GM18870 (cell line): ENCODE measurements around the gene HBA1.
"Not testable (repeated sequence)": the region's sequence is repeated elsewhere in the genome, so short reads cannot be mapped to it uniquely, and the experiment has no call there.

ENCODE experiments used
- ATAC-seq: cut with Tn5 transposase; IDR thresholded peaks from one replicate; pipeline ENCODE4 v1.9.1; 2021; ENCODE audit warnings: moderate library complexity; ENCODE audit not compliant: unreplicated experiment

Gene HBA1

DNA sequence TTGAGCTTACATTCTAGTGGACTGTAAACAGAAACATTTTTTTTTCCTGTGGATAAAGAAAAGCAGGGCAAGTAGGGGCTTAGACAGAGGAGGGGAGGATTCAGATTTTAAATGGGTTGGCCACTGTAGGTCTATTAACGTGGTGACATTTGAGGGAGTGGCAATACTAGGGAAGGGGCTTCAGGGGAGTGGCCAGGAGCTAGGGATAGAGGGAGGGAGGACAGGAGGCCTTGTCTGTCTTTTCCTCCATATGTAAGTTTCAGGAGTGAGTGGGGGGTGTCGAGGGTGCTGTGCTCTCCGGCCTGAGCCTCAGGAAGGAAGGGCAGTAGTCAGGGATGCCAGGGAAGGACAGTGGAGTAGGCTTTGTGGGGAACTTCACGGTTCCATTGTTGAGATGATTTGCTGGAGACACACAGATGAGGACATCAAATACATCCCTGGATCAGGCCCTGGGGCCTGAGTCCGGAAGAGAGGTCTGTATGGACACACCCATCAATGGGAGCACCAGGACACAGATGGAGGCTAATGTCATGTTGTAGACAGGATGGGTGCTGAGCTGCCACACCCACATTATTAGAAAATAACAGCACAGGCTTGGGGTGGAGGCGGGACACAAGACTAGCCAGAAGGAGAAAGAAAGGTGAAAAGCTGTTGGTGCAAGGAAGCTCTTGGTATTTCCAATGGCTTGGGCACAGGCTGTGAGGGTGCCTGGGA lies 17.2 kb upstream of the HBA1 start:
- no peak for ATAC-seq

DNA sequence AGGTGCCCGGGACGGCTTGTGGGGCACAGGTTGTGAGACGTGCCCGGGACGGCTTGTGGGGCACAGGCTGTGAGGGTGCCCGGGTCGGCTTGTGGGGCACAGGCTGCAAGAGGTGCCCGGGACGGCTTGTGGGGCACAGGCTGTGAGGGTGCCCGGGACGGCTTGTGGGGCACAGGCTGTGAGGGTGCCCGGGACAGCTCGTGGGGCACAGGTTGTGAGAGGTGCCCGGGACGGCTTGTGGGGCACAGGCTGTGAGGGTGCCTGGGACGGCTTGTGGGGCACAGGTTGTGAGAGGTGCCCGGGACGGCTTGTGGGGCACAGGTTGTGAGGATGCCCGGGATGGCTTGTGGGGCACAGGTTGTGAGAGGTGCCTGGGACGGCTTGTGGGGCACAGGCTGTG lies 16.2 kb upstream of the HBA1 start:
- ATAC-seq: not testable (repeated sequence)

DNA sequence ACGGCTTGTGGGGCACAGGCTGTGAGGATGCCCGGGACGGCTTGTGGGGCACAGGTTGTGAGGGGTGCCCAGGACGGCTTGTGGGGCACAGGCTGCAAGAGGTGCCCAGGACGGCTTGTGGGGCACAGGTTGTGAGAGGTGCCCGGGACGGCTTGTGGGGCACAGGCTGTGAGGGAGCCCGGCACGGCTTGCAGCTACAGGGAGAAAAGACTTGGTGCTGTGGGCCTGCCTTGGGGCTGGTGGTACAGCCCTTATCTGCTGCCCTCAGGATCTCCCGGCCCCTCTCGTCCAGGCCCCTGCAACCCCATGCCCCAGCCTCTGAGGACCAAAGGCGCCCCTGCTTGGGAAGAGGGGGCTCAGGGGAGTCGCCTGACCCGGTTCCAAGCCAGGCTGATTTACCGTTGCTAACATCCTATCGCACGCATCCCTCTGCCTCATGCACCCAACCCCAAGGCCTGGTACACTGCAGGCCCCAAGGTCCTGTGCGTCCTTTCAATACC lies 15.7 kb upstream of the HBA1 start:
- no peak for ATAC-seq

DNA sequence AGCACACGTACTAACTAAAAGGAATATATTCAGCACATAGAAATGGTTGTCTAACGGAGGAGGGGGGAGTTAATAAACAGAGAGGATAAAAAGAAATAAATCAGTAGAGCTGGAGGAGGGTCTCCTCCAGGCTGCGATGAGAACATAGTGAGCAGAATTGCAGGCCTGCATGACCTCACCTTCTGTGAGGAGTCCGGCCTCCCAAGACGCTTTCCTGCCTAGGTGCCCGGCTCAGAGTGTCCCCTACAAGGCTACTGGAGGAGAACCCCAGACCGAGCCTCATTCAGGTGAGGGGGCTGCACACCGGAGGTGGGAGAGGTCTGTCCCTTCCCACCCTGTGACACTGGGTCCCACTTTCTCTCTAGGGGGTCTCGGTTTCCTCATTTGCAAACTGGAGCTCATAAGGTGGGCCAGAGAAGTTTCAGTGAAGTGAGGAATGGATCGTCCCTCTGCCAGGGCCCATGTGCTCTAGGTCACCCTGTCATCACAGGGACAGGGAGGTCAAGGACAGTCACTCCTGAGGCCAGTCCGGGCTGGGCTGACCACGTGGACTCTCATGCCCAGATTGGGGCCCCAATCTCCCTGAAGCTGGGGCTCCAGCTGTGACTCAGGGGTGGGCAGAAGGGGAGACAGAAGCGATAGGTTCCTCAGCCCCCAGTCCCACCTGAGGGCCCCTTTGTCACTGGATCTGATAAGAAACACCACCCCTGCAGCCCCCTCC lies 14.0 kb upstream of the HBA1 start:
- ATAC-seq: no peak

DNA sequence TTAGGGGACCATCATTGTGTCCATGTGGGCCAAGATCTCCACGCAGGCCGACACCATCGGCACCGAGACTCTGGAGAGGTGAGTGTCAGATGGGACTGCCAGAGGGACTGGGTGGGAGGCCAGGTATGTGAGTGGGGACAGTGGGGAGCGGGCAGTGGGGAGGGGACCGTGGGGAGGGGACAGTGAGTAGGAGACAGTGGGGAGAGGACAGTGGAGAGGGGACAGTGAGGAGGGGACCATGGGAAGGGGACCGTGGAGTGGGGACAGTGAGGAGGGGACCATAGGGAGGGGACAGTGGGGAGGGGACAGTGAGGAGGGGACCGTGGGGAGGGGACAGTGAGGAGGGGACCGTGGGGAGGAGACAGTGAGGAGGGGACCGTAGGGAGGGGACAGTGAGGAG lies 13.3 kb upstream of the HBA1 start:
- not testable (repeated sequence) for ATAC-seq

DNA sequence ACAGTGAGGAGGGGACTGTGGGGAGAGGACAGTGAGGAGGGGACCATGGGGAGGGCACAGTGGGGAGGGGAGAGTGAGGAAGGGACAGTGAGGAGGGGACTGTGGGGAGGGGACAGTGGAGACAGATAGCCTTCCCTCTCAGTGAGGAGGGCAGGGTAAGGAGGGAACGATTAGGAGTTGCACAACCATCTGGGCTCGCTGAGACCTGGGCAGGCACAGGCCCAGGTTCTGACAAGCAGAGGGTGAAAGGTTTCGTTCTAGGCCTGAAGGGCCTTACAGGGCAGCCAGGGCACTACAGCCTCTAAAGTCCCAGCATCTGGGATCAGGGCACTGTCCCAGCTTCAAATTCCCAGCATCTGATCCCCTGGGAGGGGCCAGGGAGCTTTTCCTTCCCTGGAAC lies 12.8 kb upstream of the HBA1 start:
- not testable (repeated sequence) for ATAC-seq

DNA sequence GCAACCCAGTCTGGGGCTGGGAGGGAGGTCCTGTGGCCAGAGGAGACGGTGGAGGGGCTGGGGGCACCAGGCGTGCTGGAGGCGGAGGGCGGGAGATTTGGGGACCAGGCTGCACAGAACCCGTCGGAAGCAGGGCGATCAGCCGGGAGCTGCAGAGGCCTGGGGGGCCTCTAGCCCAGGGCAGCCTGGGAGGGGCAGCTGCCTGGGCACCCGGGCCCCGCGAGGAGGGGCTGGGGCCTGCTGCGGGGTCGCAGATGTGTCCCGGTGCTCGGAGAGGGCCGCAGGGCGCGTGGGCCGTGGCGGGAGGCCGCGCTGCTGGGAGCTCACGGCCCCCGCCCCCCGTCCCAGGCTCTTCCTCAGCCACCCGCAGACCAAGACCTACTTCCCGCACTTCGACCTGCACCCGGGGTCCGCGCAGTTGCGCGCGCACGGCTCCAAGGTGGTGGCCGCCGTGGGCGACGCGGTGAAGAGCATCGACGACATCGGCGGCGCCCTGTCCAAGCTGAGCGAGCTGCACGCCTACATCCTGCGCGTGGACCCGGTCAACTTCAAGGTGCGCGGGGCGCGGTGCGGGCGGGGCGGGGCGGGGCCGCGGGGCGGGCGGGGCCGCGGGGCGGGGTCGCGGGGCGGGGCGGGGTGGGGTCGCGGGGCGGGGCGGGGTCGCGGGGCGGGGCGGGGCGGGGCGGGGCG lies 12.2 kb upstream of the HBA1 start:
- not testable (repeated sequence) for ATAC-seq

DNA sequence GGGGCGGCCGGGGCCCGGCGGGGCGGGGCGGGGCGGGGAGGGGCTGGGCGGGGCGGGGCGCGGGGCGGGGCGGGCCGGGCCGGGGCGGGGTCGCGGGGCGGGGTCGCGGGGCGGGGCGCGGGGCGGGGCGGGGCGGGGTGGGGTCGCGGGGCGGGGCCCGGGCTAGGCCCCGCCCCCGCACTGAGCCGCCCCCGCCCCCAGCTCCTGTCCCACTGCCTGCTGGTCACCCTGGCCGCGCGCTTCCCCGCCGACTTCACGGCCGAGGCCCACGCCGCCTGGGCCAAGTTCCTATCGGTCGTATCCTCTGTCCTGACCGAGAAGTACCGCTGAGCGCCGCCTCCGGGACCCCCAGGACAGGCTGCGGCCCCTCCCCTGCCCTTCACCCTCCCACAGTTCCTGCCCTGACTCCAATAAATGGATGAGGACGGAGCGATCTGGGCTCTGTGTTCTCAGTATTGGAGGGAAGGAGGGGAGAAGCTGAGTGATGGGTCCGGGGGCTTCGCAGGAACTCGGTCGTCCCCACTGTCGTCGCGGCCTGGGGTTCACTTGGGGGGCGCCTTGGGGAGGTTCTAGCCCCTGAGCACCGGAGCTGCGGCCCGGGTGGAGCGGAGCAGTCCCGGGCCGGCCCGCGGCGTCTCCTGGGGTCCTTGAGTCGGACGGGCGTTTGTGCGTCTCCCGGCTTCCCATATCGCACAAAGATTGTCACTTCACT lies 11.5 kb upstream of the HBA1 start:
- no peak for ATAC-seq

DNA sequence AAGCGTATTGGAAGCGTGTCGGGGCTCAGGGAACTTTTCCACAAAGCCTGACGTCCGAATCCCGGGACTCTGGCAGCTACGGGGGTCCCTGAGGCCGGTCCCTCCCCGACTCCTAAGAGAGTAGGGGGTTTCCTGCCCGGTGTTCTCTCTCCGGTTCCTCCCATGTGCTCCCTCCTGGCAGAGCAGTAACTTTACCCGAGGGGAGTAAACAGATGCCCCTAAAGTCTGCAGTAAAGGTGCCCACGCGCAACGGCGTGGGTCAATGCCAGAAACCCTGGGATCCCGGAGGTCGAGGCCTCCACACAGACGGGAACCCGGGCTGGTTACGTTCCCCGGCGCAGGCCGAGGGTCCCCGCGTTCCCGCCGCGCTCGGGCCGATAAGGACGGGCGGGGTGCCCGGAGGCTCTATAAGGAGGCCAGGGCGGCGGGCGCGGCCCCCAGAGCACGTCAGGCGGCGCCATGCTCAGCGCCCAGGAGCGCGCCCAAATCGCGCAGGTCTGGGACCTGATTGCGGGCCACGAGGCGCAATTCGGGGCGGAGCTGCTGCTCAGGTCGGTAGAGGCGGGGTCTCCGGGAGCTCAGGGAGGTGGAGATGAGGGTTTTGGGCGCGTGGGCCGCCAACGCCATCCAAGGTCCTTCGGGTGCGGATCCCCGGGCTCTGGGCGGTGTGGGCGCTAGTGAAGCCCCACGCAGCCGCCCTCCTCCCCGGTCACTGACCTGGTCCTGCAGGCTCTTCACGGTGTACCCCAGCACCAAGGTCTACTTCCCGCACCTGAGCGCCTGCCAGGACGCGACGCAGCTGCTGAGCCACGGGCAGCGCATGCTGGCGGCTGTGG lies 10.7 kb upstream of the HBA1 start, which contains the start of gene HBM:
TSS of gene HBM (plus strand) at position 440 of the 836 bp plus-strand sequence. CDS start at position 460, 20 bp downstream.
- ATAC-seq: no peak

DNA sequence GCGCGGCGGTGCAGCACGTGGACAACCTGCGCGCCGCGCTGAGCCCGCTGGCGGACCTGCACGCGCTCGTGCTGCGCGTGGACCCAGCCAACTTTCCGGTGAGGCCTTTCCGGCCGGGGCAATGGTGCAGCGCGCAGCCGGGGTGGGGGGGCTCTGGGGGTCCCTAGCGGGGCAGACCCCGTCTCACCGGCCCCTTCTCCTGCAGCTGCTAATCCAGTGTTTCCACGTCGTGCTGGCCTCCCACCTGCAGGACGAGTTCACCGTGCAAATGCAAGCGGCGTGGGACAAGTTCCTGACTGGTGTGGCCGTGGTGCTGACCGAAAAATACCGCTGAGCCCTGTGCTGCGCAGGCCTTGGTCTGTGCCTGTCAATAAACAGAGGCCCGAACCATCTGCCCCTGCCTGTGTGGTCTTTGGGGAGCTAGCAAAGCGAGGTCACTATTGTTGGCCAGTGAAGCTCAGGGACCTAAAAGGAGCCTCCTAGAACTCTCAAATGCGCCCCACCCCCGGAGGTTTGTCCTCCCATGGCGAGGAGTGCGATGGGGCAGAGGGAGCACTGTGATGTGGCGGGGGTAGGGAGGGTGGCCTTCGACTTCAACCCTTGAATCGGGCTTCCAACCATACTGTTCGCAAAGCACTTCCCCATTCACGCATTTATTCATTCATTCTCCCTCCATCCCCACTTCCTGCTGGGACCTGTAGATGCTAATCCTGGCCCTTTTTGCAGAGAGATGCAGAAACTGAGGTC lies 9.9 kb upstream of the HBA1 start:
- no peak for ATAC-seq

DNA sequence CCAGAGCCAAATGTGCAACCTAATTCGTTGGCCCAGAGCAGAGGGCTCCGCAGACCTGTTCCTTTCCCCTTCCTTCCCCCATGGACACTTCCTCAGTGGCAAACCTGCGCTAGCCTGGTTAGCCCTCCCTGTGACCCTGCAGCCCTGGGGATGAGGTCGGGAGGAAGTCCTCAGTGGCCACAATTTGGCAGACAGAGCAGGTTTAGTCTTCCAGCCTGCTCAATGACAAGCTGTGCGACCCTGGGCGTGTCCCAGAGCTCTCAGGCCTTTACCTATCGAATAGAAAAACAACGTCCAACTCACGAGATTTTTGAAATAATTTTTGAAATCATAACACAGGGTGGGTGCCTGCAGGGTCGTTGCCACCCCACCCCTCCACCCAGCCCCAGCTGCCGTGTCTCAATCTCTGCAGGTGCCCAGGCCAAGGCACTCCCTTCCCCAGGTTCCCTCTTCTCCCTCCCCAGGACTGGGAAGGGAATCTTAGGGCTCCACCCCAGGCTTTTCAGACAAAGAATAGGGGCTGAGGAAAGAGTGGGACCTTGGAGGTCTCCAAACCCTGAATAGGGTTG lies 9.3 kb upstream of the HBA1 start:
- ATAC-seq: no peak

DNA sequence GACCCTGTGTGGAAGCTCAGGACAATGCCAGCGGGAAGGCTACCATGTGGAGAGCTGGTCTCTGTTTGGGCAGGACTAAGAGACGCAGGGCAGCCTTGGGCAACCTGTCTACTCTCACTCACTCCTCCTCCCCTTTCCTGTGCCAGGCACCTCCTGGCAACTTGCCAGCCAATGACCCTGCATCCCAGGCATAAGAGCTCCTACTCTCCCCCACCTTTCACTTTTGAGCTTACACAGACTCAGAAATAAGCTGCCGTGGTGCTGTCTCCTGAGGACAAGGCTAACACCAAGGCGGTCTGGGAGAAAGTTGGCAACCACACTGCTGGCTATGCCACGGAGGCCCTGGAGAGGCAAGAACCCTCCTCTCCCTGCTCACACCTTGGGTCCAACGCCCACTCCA lies 8.1 kb upstream of the HBA1 start:
- no peak for ATAC-seq

DNA sequence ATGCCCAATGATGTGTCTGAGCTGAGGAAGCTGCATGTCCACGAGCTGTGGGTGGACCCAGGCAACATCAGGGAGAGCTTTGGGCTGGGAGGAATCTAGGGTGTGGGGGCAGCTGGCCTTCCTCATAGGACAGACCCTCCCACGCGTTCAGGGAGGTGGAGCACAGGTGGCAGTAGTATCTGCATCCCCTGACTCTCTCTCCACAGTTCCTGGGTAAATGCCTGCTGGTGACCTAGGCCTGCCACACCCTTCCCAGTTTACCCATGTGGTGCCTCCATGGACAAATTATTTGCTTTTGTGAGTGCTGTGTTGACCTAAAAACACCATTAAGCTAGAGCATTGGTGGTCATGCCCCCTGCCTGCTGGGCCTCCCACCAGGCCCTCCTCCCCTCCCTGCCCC lies 7.5 kb upstream of the HBA1 start:
- no peak for ATAC-seq

DNA sequence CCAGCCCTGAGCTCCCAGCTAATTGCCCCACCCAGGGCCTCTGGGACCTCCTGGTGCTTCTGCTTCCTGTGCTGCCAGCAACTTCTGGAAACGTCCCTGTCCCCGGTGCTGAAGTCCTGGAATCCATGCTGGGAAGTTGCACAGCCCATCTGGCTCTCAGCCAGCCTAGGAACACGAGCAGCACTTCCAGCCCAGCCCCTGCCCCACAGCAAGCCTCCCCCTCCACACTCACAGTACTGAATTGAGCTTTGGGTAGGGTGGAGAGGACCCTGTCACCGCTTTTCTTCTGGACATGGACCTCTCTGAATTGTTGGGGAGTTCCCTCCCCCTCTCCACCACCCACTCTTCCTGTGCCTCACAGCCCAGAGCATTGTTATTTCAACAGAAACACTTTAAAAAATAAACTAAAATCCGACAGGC lies 6.4 kb upstream of the HBA1 start:
- not testable (repeated sequence) for ATAC-seq

DNA sequence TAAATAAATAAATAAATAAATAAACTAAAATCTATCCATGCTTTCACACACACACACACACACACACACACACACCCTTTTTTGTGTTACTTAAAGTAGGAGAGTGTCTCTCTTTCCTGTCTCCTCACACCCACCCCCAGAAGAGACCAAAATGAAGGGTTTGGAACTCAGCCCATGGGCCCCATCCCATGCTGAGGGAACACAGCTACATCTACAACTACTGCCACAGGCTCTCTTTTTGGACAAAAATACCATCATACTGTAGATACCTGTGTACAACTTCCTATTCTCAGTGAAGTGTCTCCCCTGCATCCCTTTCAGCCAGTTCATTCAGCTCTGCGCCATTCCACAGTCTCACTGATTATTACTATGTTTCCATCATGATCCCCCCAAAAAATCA lies 5.7 kb upstream of the HBA1 start:
- ATAC-seq: no peak

DNA sequence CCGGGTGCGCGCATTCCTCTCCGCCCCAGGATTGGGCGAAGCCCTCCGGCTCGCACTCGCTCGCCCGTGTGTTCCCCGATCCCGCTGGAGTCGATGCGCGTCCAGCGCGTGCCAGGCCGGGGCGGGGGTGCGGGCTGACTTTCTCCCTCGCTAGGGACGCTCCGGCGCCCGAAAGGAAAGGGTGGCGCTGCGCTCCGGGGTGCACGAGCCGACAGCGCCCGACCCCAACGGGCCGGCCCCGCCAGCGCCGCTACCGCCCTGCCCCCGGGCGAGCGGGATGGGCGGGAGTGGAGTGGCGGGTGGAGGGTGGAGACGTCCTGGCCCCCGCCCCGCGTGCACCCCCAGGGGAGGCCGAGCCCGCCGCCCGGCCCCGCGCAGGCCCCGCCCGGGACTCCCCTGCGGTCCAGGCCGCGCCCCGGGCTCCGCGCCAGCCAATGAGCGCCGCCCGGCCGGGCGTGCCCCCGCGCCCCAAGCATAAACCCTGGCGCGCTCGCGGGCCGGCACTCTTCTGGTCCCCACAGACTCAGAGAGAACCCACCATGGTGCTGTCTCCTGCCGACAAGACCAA lies 4.0 kb upstream of the HBA1 start, which contains the start of gene HBA2:
TSS of gene HBA2 (plus strand) at position 503 of the 568 bp plus-strand sequence. CDS start at position 540, 37 bp downstream.
- ATAC-seq: not testable (repeated sequence)

DNA sequence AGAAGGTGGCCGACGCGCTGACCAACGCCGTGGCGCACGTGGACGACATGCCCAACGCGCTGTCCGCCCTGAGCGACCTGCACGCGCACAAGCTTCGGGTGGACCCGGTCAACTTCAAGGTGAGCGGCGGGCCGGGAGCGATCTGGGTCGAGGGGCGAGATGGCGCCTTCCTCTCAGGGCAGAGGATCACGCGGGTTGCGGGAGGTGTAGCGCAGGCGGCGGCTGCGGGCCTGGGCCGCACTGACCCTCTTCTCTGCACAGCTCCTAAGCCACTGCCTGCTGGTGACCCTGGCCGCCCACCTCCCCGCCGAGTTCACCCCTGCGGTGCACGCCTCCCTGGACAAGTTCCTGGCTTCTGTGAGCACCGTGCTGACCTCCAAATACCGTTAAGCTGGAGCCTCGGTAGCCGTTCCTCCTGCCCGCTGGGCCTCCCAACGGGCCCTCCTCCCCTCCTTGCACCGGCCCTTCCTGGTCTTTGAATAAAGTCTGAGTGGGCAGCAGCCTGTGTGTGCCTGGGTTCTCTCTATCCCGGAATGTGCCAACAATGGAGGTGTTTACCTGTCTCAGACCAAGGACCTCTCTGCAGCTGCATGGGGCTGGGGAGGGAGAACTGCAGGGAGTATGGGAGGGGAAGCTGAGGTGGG lies 3.1 kb upstream of the HBA1 start:
- not testable (repeated sequence) for ATAC-seq
